ENCODE data around the gene ANKRD55. TPM values are rescaled to one million over a fixed set of nuclear protein-coding genes. Genes with fewer than 3 reads are reported as not detected.
A peak's percentile ranks its signal among the peaks of the same experiment; 100 is the strongest.

The ANKRD55 gene
- total RNA-seq, 4 donors from 2014 or later, result 0.95 TPM; not detected in 3

- H3K4me3 ChIP-seq, result no peak overlapping the region
- no peaks in the 10 kb centered on the region for H3K9me3 ChIP-seq
- no peaks in the 10 kb centered on the region for H3K4me1 ChIP-seq
- peak; percentile 33 for DNase-seq
- in situ Hi-C loops (cut with MboI; ENCODE audit: low pct_ligation_motif_present in 1 of 4, low pct_unique_long_range_greater_than_20kb in 1 of 4, low sequenced_read_pairs in 3 of 4), result loop anchor here in 3 of 4 donors (10.0 to 25.0 kb wide), 3 partner anchors 206 to 256 kb away; no protein-coding TSS in a partner anchor
- H3K27me3 ChIP-seq, result no peaks in the 10 kb centered on the region
- intact Hi-C loops (cut with DNase I; ENCODE audit: low total_unique reads), result no loop called here
- no peak for TF ChIP-seq POLR2A (IDR thresholded peaks at IDR 0.05)
- no peaks in the 10 kb centered on the region for H3K36me3 ChIP-seq
- no peak overlapping the region for H3K27ac ChIP-seq
- WGBS, 2 donors (ENCODE audit: low coverage in 1 of 2), result 69 to 88% methylated on average over 1 to 2 of the region's 2 CpGs
Measured at GRCh38 chr5:56190497-56190896, 42.6 kb downstream of the ANKRD55 start.

- H3K27me3 ChIP-seq, result no peaks in the 10 kb centered on the region
Measured at GRCh38 chr5:56185768-56186311, 47.3 kb downstream of the ANKRD55 start.

GRCh38 chr5:56183506-56183905, 49.6 kb downstream of the ANKRD55 start:
- TF ChIP-seq CTCF (IDR thresholded peaks at IDR 0.05) (no peak), POLR2A (IDR thresholded peaks at IDR 0.05) (no peak), POLR2AphosphoS5 (IDR thresholded peaks at IDR 0.05) (no peak), EP300 (IDR thresholded peaks at IDR 0.05; ENCODE audit: low read depth) (no peak)
- no peak overlapping the region for H3K27ac ChIP-seq
- no peaks in the 10 kb centered on the region for H3K27me3 ChIP-seq
- DNase-seq, result no peak
- H3K4me3 ChIP-seq, result no peak overlapping the region
- no peaks in the 10 kb centered on the region for H3K9me3 ChIP-seq
- H3K4me1 ChIP-seq, result no peaks in the 10 kb centered on the region
- in situ Hi-C loops (cut with MboI; ENCODE audit: low pct_ligation_motif_present in 1 of 4, low pct_unique_long_range_greater_than_20kb in 1 of 4, low sequenced_read_pairs in 3 of 4) (loop anchor here in 1 of 4 donors (25.0 kb wide), 1 partner anchor 246 kb away; no protein-coding TSS in a partner anchor), intact Hi-C loops (cut with DNase I; ENCODE audit: low total_unique reads) (loop anchor here (5.0 kb wide), 1 partner anchor 1499 kb away; no protein-coding TSS in a partner anchor)
- 67 to 71% methylated on average over 1 to 4 of the region's 4 CpGs for WGBS, 2 donors (ENCODE audit: low coverage in 1 of 2)
- no peaks in the 10 kb centered on the region for H3K36me3 ChIP-seq

More at GRCh38 chr5:56185768-56186311, 47.3 kb downstream of the ANKRD55 start:
- in situ Hi-C loops (cut with MboI; ENCODE audit: low pct_ligation_motif_present in 1 of 4, low pct_unique_long_range_greater_than_20kb in 1 of 4, low sequenced_read_pairs in 3 of 4), result loop anchor here in 1 of 4 donors (25.0 kb wide), 1 partner anchor 249 kb away; no protein-coding TSS in a partner anchor
- no peaks in the 10 kb centered on the region for H3K4me1 ChIP-seq
- 77 to 81% methylated on average over 5 to 8 of the region's 8 CpGs for WGBS, 2 donors (ENCODE audit: low coverage in 1 of 2)
- no peak overlapping the region for H3K27ac ChIP-seq
- TF ChIP-seq POLR2A (IDR thresholded peaks at IDR 0.05) (no peak), EP300 (IDR thresholded peaks at IDR 0.05; ENCODE audit: low read depth) (no peak), POLR2AphosphoS5 (IDR thresholded peaks at IDR 0.05) (no peak), CTCF (IDR thresholded peaks at IDR 0.05) (no peak)
- no peak for DNase-seq
- no peak overlapping the region for H3K4me3 ChIP-seq
- no peaks in the 10 kb centered on the region for H3K9me3 ChIP-seq
- H3K36me3 ChIP-seq, result no peaks in the 10 kb centered on the region
- intact Hi-C loops (cut with DNase I; ENCODE audit: low total_unique reads), result no loop called here

- Histone ChIP-seq H3K27ac (no peak overlapping the region), H3K9me3 (no peaks in the 10 kb centered on the region), H3K27me3 (no peaks in the 10 kb centered on the region), H3K4me1 (peaks cover 0 to 13% (median 0%) of the 10 kb centered on the region in 4 donors), H3K36me3 (no peaks in the 10 kb centered on the region), H3K4me3 (no peak overlapping the region)
- in situ Hi-C loops (cut with MboI; ENCODE audit: low pct_ligation_motif_present in 1 of 4, low pct_unique_long_range_greater_than_20kb in 1 of 4, low sequenced_read_pairs in 3 of 4), result loop anchor here in 1 of 4 donors (25.0 kb wide), 1 partner anchor 242 kb away; no protein-coding TSS in a partner anchor
- 65 to 77% methylated on average over 2 of the region's 2 CpGs for WGBS, 2 donors (ENCODE audit: low coverage in 1 of 2)
- no peak for DNase-seq
- intact Hi-C loops (cut with DNase I; ENCODE audit: low total_unique reads), result no loop called here
- no peak for TF ChIP-seq POLR2A (IDR thresholded peaks at IDR 0.05)
- no peak for TF ChIP-seq EP300 (IDR thresholded peaks at IDR 0.05; ENCODE audit: low read depth)
- TF ChIP-seq POLR2AphosphoS5 (IDR thresholded peaks at IDR 0.05), result no peak
- no peak for TF ChIP-seq CTCF (IDR thresholded peaks at IDR 0.05)
Measured at GRCh38 chr5:56179442-56179841, 53.7 kb downstream of the ANKRD55 start.

Data from transverse colon (tissue), 4 donors.